ENCODE data around the gene GPR176.

The GPR176 gene

GRCh38 chr15:39801641-39802309 lies 118.3 kb downstream of the GPR176 start:
- TF ChIP-seq ZFX (IDR thresholded peaks at IDR 0.05), result no peak
- peak; percentile 69 for TF ChIP-seq CTCF (conservative IDR thresholded peaks at IDR 0.05)
- no peak overlapping the region for H3K27ac ChIP-seq

- TF ChIP-seq CTCF (conservative IDR thresholded peaks at IDR 0.05), result no peak
- TF ChIP-seq ZFX (IDR thresholded peaks at IDR 0.05), result no peak
- H3K27ac ChIP-seq, result no peak overlapping the region
These were observed 120.5 kb downstream of the GPR176 start for GRCh38 chr15:39799552-39800011.

GRCh38 chr15:39798382-39798781 lies 121.7 kb downstream of the GPR176 start:
- H3K27ac ChIP-seq, result no peak overlapping the region
- TF ChIP-seq CTCF (conservative IDR thresholded peaks at IDR 0.05) (no peak), ZFX (IDR thresholded peaks at IDR 0.05) (no peak)

- no peak overlapping the region for H3K27ac ChIP-seq
These were observed 122.7 kb downstream of the GPR176 start for GRCh38 chr15:39797407-39797806.

GRCh38 chr15:39796601-39797000 lies 123.5 kb downstream of the GPR176 start:
- TF ChIP-seq ZFX (IDR thresholded peaks at IDR 0.05), result no peak
- no peak for TF ChIP-seq CTCF (conservative IDR thresholded peaks at IDR 0.05)
- no peak overlapping the region for H3K27ac ChIP-seq

More at GRCh38 chr15:39797407-39797806, 122.7 kb downstream of the GPR176 start:
- no peak for TF ChIP-seq CTCF (conservative IDR thresholded peaks at IDR 0.05)

GRCh38 chr15:39795486-39795885 lies 124.6 kb downstream of the GPR176 start:
- no peak overlapping the region for H3K27ac ChIP-seq

More at GRCh38 chr15:39795486-39795885, 124.6 kb downstream of the GPR176 start:
- TF ChIP-seq CTCF (conservative IDR thresholded peaks at IDR 0.05) (no peak), ZFX (IDR thresholded peaks at IDR 0.05) (no peak)
